HG03565 (cell line): ENCODE measurements around the gene ANAPC2.
"Not testable (repeated sequence)": the region's sequence is repeated elsewhere in the genome, so short reads cannot be mapped to it uniquely, and the experiment has no call there.

Source experiments
- ATAC-seq: cut with Tn5 transposase; IDR thresholded peaks from one replicate; pipeline ENCODE4 v1.9.1; 2021; ENCODE audit warnings: mild to moderate bottlenecking, moderate library complexity; ENCODE audit not compliant: unreplicated experiment

Gene ANAPC2

DNA sequence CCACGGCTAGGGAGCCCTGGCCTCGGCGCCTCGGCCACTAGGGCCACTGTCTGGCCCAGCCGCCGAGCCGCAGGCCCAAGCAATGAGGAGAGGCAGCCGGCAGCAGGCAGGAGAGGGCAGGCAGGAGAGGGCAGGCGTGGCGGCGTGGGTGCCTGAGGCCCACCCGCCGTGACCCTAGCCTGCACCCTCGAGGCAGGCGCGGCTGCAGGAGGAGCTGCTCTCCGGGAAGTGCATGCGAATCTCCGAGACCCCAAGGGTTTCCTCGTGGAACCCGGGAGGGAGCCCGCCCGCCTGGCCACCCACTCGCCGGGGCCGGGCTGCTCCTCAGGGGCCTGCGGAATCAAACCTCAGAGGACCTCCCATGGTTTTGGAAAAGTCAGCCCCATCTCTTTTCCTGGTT, 40.1 kb downstream of the ANAPC2 start:
- no peak for ATAC-seq

DNA sequence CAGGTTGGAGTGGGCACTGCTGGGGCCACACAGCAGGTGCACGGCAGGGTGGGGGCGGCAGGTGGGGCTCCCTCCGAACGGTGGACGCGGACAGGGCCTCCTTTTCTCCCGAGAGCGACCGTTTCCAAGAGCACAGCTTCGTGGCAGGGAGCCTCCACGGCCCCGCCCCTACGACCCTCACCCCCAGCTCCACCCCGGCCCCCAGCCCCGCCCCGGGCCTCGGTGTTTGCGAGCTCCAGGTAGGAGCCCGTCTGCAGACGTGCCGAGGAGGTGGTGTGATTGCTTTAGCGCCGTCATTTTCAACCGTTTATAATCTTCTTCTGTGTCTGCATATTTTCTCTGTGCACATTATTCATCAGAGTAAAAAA, 40.6 kb downstream of the ANAPC2 start:
- ATAC-seq: no peak

DNA sequence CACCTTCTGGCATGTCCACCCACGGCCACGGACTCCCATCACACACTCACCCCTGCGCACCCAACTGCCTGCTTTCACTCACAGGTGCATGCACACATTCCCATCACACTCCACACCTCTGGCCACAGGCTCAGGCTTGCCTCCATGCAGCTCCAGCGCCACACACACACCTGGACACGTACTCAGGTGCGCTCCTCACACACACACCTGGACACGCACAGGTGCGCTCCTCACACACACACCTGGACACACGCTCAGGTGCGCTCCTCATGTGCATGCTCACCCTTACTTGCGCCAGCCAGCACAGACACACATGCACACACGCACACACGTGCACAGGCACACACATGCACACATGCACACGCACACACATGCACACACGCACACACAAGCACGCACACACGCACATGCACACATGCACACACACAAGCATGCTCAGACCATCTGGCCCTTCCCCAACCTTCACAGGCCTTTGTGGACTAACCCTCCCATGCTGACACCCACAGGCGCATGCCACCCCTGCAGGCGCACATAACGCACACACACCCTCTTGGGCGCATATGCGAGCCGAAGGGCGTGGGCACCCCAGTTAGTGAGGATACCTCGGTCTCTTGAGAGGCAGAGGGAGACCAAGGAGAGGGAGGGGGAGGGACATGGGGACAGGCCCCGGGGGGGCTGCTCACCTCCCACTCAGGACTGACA, 41.1 kb downstream of the ANAPC2 start:
- ATAC-seq: no peak

DNA sequence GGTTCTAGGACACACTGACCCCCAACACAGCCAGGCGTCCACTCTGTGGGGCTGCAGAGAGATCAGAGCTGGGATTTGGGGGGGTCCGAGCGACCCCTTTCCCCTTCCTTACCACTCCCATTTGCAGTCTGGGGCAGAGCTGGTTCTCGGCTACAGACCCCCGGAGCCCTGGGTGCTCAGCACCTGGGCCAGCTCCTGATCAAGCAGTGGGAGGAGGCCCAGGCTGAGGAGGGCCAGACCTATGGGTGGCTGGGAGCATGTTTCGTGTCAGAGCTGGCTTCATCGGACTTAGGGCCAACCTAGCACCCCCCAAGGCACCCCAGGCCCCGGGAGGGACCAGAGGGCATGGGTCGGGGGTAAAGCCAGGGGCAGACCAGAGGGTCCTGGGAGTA, 41.8 kb downstream of the ANAPC2 start:
- ATAC-seq: no peak

DNA sequence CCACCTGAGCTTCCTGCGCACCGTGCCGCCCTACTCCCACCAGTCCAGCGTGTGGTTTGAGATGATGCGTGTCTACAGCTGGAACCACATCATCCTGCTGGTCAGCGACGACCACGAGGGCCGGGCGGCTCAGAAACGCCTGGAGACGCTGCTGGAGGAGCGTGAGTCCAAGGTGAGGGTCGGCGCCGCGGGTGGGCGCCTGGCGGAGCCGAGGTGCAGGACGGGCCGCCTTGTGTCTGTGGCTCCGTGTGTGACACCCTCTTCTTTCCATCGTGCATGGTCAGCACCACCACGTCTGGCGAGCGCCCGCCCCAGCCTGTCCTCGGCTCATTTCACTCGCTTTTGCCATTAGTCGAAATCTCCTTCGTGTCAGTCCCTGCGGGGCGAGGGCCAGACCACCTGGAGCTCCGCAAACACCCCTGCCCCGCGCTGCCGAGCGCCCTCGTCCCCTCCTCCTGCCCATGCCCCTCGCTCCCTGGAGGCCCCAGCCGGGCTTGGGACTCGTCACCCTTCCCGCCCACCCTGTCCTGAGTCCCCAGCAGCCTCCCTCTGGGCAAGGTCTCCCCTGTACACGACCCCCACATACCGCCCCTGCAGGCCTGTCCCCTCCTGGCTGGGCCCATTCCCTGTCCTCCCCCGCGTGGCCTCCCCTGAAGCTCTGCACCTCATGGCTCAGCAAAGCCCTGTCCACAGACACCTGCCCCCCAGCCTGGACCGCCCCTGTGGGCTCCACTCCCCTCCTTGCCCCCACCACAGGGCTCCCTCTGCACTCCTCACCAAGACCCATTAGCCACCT, 42.4 kb downstream of the ANAPC2 start:
- ATAC-seq: no peak

DNA sequence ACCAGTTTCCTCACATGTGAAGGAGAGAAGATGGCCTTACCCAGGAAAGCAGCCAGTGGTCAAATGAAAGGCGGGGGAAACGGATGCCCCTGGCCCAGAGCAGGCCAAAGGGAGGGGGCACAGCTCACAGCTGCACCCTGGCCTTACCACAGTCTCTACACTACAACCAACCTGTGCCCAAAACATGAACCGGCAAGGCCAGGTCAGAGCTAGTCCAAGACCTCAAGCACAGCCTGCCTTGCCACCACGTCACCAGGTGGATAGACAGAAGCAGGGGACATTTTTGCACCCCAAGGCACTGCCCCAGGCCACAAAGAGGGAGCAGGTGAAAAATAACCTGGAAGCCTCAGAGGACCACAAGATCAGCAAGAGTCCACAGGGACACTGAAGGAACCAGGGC, 44.9 kb downstream of the ANAPC2 start:
- ATAC-seq: no peak

DNA sequence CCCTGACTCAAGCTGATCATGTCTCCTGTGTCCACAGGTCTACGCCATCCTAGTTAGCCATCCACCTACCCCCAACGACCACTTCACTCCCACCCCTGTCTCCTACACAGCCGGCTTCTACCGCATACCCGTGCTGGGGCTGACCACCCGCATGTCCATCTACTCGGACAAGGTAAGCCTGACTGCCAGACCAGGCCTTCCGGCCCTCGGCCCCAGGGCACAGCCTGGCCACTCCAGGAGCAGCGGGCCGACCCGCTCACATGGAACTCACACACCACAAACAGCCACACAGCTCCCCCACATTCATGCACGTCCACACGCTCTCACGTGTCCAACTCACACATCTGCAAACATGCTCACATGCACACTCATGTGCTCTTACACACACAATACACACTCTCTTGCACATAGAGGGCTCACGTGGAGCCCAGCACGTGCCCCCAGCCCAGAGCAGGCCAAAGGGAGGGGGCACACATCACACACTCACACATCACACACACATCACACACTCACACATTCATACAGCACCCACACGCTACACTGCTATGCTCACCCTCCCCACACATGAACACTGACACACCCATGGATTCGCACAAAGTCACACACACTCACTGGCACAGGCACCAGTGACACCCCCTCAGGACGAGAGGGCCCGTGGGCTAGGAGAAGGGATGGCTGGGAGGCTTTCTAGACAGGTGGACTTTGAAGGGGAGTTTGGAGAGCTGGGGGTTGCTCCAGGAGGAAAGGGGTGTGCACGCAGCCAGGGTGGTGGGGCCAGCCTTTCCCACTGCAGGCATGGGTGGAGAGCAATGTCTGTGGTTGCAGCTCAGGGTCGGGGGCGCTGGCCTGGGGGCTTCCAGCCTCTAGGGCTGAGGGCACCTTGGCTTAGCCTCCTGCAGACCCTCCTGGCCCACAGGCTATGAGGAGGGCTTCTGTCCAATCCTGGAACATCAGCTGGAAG, 46.1 kb downstream of the ANAPC2 start:
- ATAC-seq: no peak

DNA sequence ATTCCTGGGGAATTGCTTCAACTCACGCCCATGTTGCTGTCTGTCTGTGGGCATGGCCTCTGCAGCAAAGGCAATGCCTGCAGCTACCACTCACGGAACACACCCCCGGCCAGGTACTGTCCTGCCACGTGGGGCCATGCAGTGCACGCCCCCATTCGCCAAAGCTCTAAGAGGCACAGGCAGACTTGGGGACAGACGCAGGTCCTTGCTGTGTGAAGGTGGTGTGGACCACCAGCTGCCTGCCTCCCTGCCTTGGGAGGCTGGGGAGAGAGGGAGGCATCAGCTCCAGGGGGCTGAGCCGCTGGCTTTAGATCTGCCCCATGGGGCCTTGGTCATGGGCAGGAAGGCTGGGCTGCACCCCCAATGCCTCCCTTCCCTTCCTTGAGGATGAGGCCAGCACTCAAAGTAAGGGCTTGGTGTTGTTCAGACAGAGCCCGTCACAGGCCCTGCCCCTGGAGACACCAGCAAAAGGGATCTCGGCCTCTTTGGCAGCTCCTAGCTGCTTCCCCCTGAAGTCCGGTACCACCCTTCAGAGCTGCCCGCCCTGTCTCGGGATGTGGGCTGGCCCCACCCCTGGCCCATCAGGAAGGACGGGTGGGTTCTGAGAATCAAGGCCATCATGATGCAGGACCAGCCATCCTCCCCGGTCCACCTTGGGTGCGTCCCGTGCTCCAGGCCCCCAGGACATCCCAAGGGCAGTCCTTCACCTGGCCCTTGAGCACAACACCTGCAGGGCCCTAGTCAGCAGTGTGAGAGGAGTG, 47.1 kb downstream of the ANAPC2 start:
- ATAC-seq: no peak

DNA sequence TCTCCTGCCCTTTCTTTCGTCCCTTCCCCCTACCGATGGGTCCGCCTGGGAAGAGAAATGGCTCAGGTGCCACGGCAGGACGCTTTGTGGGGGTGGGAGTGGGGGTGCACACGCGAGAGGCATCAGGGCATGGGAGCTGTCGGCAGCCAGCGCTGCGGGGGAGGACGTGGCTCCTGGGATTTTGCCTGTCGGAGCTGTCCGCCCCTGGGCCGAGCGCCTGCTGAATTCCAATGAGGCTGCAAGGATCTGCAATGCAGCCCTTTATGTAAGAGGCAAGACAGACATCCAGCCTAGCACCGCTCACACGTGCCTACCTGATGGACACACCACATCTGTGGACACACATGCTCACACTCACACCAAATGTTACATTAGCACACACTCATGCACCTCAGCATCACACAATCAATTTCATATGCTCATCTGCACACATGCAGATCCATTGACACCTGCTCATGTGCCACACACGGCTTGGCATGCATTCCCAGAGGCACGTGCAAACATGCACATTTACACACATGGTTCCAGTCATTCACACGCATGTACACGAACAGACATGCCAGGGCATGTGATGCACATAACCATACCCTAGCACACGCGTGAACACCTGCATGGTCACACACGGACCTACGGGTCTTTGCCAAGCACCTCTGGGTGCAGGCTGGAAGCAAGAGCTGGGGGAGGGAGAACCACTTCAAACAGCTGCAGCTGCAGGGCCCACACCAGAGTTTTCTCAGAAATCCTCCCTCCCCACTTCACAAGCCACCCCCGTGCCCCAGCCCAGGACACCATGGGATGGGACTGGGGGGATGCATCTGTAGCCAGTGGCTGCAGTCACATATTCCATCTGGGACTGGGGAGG, 48.0 kb downstream of the ANAPC2 start:
- no peak for ATAC-seq

DNA sequence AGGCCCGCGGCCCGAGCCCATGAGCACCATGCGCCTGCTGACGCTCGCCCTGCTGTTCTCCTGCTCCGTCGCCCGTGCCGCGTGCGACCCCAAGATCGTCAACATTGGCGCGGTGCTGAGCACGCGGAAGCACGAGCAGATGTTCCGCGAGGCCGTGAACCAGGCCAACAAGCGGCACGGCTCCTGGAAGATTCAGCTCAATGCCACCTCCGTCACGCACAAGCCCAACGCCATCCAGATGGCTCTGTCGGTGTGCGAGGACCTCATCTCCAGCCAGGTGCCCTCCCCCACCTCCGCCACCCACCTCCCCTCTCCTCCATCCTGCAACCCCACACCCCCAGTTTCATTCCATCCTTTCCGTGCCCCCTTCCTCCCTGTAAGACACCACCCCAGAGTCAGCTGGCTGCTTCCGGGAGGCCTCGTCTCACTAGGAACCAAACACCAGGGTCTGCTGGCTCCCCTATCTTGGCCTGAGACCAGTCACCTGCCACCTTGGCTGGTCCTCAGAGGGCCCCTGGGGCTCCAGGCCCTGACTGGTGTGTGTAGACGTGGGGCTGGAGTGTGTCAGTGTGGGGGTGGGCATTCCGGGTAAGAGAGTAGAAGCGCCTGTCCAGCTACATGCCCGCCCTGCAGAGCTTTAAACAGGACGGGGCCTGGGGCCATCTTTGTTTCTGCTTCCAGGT, 48.8 kb downstream of the ANAPC2 start:
- ATAC-seq: no peak

DNA sequence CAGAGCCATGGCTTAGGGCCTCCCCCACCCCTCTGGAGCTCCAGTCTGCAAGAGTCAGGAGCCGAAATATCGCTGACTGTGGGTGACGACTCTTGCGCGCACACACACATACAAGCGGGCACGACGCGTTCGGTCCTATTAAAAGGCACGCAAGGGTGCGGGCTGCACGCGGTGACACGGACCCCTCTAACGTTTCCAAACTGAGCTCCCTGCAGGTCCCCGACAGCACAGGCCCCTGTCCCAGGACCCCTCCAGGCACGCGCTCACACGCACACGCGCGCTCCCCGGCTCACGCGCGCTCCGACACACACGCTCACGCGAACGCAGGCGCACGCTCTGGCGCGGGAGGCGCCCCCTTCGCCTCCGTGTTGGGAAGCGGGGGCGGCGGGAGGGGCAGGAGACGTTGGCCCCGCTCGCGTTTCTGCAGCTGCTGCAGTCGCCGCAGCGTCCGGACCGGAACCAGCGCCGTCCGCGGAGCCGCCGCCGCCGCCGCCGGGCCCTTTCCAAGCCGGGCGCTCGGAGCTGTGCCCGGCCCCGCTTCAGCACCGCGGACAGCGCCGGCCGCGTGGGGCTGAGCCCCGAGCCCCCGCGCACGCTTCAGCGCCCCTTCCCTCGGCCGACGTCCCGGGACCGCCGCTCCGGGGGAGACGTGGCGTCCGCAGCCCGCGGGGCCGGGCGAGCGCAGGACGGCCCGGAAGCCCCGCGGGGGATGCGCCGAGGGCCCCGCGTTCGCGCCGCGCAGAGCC, 49.5 kb downstream of the ANAPC2 start, which contains the start of gene GRIN1:
TSS of gene GRIN1 (plus strand) at position 433 of the 746 bp plus-strand sequence. CDS start 333 bp downstream, outside the sequence.
- no peak for ATAC-seq

DNA sequence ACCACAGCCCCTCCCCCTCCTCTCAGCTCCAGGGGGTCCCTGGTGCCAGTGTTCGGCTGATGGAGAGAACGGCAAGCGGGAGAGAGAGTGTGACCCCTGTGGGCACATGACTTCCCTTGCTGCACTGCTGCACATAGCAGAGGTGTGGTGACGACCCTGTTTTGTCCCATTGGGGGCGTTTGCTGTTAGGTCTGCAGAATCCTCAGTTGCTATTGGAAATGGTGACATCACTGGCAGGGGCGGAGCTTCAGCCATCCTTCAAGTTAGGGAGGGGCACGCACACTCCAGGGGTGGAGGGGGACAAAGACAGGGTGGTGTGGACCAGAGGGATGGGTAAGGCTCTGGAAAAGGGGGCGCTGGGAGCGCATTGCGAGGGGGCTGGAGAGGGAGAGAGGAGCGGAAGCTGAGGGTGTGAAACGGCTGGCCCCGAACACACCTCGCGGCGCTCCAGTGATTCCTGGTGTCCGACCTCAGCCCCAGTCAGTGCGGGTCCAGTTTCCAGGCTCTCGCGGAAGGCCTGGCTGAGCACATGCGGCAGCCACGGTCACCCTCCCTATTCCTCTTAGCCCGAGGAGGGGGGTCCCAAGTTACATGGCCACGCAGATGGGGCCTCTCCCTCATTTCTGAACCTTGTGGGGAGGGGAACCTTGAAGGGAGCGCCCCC, 50.2 kb downstream of the ANAPC2 start:
- no peak for ATAC-seq

DNA sequence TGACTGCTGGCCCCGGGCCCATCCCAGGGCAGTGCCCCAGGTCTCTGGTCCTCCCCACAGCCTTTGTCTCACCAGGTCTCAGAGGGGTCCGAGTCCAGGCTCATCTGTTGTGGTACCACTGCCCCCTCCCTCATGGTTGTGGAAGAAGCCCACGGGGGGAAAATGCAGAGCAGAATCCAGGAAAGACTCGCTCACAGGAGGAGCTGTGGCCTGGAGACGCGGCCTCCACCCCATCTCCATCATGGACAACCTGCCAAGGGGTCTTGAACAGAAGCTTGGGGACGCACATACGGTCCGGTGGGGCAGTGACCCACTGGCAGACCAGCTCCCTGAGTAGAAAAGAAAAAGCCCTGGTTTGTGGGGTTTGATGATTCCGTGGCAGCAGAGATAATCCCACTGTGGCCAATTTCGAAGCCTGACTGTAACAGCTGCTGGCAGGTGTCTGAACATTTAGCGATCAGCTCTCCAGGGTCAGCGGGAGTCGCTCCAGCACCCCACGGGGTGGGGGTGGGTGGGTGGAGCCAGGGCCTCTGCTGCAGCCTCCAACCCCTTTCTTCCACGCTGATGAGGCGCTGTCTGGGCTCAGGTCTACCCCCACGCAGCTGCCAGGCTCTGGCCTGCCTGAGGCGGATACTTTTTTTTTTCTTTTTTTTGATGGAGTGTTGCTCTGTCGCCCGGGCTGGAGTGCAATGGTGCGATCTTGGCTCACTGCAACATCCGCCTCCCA, 51.3 kb downstream of the ANAPC2 start:
- ATAC-seq: no peak

DNA sequence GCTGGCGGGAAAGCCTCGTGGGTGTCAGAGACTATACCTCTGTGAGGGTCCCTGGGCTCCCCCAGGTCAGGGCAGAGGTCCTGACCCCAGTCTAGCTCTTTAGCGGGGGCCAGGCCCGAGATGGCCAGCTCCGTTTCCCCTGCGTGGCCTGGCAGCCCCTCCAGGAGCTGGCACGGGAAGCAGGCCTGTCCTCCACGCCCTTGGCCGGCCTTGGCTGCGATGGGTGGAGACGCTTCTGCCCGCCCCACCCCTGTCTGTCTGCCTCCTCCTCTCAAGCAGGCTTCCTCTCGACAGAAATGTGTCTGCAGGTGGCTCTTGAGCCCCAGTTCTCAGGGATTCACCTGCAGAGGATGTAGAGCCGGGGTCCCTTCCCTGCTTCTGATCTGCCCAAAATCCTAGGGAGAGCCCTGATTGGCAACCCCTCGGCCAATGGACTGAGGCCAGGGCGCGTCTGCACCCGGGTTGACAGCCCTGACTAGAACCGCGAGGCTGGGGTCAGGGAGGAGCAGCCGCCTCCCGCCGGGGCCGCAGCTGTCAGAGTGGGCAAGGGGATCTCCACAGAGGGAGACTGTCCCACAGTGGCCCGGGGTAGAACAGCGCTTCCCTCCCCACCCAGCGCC, 52.0 kb downstream of the ANAPC2 start:
- ATAC-seq: no peak

DNA sequence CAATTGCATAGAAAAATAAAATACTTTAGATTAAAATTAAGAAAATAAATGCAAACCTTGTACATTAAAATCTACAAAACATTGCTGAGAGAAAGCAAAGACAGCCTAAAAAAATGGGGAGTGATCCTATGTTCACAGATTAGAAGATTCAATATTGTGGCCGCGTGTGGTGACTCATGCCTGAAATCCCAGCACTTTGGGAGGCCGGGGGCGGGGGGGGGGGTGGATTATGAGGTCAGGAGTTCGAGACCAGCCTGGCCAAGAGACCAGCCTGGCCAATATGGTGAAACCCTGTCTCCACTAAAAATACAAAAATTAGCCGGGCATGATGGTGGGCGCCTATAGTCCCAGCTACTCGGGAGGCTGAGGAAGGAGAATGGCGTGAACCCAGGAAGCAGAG, 53.2 kb downstream of the ANAPC2 start:
- not testable (repeated sequence) for ATAC-seq

DNA sequence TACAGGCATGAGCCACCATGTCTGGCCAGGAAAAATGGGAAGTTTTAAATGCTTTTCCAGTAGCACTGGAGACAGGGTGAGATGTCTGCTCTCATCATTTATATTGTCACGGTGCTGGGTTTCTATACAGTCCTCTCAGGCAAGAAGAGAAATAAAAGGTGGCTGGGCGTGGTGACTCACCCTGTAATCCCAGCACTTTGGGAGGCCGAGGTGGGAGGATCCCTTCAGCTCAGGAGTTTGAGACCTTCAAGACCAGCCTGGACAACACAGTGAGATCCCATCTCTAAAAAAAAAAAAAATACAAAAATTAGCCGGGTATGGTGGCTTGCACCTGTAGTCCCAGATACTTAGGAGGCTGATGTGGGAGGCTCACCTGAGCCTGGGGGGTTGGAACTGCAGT, 54.2 kb downstream of the ANAPC2 start:
- ATAC-seq: no peak
